Measurements from ENCODE around the gene SKIL. TPM values are rescaled to one million over a fixed set of nuclear protein-coding genes. Genes with fewer than 3 reads are reported as not detected.
A peak's percentile ranks its signal among the peaks of the same experiment; 100 is the strongest.

Gene SKIL
- total RNA-seq, 2 donors from 2014 or later: 16.9 to 41.3 TPM

- TF ChIP-seq CTCF (IDR thresholded peaks at IDR 0.05): no peak
- no peak overlapping the region for H3K9ac ChIP-seq (ENCODE audit: low read depth in 2 of 2, low read length in 2 of 2)
- intact Hi-C loops (cut with DNase I): loop anchor here (10.0 kb wide), 1 partner anchor 432 kb away; no protein-coding TSS in a partner anchor
- DNase-seq: no peak
- no peaks in the 10 kb centered on the region for H3K36me3 ChIP-seq
- H3K27ac ChIP-seq: no peak overlapping the region
- no peak overlapping the region for H3K4me3 ChIP-seq
- H3K27me3 ChIP-seq: peaks cover 6% of the 10 kb centered on the region
- no peaks in the 10 kb centered on the region for H3K9me3 ChIP-seq
- no peaks in the 10 kb centered on the region for H3K4me1 ChIP-seq
Measured at GRCh38 chr3:170413291-170413690, 55.8 kb downstream of the SKIL start.

GRCh38 chr3:170414202-170414663 lies 56.7 kb downstream of the SKIL start:
- intact Hi-C loops (cut with DNase I): loop anchor here (10.0 kb wide), 1 partner anchor 431 kb away; no protein-coding TSS in a partner anchor
- TF ChIP-seq CTCF (IDR thresholded peaks at IDR 0.05): peak; percentile 90

GRCh38 chr3:170417090-170417489 lies 59.6 kb downstream of the SKIL start:
- Histone ChIP-seq H3K4me1 (no peaks in the 10 kb centered on the region), H3K27me3 (peaks cover 30% of the 10 kb centered on the region), H3K9ac (ENCODE audit: low read depth in 2 of 2, low read length in 2 of 2) (no peak overlapping the region), H3K9me3 (no peaks in the 10 kb centered on the region), H3K4me3 (no peak overlapping the region), H3K36me3 (no peaks in the 10 kb centered on the region), H3K27ac (no peak overlapping the region)
- DNase-seq: no peak
- intact Hi-C loops (cut with DNase I): loop anchor here (2.0 to 10.0 kb wide), 3 partner anchors 275 to 428 kb away; no protein-coding TSS in a partner anchor
- no peak for TF ChIP-seq CTCF (IDR thresholded peaks at IDR 0.05)

More at GRCh38 chr3:170414202-170414663, 56.7 kb downstream of the SKIL start:
- Histone ChIP-seq H3K4me3 (no peak overlapping the region), H3K9ac (ENCODE audit: low read depth in 2 of 2, low read length in 2 of 2) (no peak overlapping the region), H3K27me3 (peaks cover 15% of the 10 kb centered on the region), H3K4me1 (no peaks in the 10 kb centered on the region), H3K36me3 (no peaks in the 10 kb centered on the region), H3K27ac (no peak overlapping the region), H3K9me3 (no peaks in the 10 kb centered on the region)
- DNase-seq: no peak

GRCh38 chr3:170418422-170419398 lies 61.2 kb downstream of the SKIL start, which contains the start of gene CLDN11:
Gene CLDN11, plus strand, starts transcription at chr3:170418868. Its CDS starts 199 bp downstream, at chr3:170419067.
- no peak for DNase-seq
- peaks cover 30% of the 10 kb centered on the region for H3K27me3 ChIP-seq
- H3K4me1 ChIP-seq: no peaks in the 10 kb centered on the region
- no peak within 1 kb of the TSS for H3K27ac ChIP-seq
- no peak for TF ChIP-seq CTCF (IDR thresholded peaks at IDR 0.05)
- intact Hi-C loops (cut with DNase I): loop anchor here (5.0 to 10.0 kb wide), 2 partner anchors 274 to 426 kb away; no protein-coding TSS in a partner anchor
- peak within 1 kb of the TSS; percentile 25 for H3K4me3 ChIP-seq
- no peaks in the 10 kb centered on the region for H3K36me3 ChIP-seq
- peak within 1 kb of the TSS in 1 of 2 donors; percentile 26 for H3K9ac ChIP-seq (ENCODE audit: low read depth in 2 of 2, low read length in 2 of 2)
- H3K9me3 ChIP-seq: no peaks in the 10 kb centered on the region

- no peak for TF ChIP-seq CTCF (IDR thresholded peaks at IDR 0.05)
- H3K27ac ChIP-seq: no peak overlapping the region
- intact Hi-C loops (cut with DNase I): loop anchor here (5.0 to 10.0 kb wide), 2 partner anchors 273 to 425 kb away; no protein-coding TSS in a partner anchor
- H3K4me1 ChIP-seq: no peaks in the 10 kb centered on the region
- no peaks in the 10 kb centered on the region for H3K9me3 ChIP-seq
- no peak for DNase-seq
- H3K27me3 ChIP-seq: peaks cover 30% of the 10 kb centered on the region
- peak overlapping the region in 1 of 2 donors; percentile 26 for H3K9ac ChIP-seq (ENCODE audit: low read depth in 2 of 2, low read length in 2 of 2)
- peak overlapping the region; percentile 25 for H3K4me3 ChIP-seq
- no peaks in the 10 kb centered on the region for H3K36me3 ChIP-seq
Measured at GRCh38 chr3:170419557-170420087, 62.1 kb downstream of the SKIL start.
